HG03066 (cell line): ENCODE results near the gene MAP2K2.

Experiments used
- ATAC-seq: cut with Tn5 transposase; IDR thresholded peaks from one replicate; pipeline ENCODE4 v1.9.1; 2021; ENCODE audit warnings: low read depth; ENCODE audit not compliant: unreplicated experiment

MAP2K2 gene

DNA sequence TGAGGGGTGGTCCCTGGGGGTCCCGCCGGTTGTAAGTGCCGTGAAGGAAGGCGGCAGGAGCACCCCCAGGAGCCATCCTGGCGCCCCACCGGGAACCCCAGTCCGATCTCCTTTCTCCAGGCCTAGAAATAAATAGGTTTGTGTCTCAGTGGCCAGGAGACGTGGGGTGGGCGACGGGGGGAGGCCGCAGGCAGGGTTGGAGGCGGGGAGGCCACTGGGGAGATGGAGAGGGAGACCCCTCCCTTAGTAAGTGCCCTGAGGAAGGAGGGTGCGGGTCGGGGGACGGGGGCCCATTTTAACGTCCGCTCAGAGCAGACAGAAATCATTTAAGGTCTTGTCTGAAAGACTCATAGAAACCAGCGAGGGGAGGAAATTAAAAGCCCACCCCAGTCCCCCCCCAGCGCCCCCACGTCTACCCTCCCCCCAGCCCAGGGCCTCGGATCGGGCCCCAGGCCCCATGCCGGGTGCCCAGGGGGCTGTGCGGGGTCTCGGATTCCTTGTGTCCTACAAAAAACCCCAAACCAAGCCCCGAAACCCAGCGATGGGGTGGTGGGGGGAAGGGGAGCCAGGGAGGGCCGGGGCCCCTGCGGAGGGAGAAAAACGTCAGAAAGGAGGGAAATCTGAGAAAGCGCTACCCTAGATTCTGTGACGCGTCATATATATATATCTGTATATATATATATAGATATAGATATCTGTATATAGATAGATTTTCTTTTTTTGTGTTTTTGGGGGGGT lies 76.8 kb downstream of the MAP2K2 start:
- no peak for ATAC-seq

DNA sequence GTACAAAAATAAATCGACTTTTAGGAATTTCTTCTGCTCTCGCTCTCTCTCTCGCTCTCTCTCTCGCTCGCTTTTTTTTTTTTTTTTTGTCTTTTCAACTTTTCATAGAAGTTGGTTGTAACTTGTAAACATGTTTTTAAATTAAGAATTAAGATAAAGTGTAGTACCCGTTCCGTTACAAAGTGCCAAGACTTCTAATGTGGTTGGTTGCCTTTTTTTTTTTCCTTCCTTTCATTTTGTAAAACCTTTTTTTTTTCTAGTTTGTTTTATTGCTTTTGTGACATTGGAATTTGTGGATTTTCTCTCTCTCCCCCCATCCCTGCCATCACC lies 77.6 kb downstream of the MAP2K2 start:
- ATAC-seq = no peak

DNA sequence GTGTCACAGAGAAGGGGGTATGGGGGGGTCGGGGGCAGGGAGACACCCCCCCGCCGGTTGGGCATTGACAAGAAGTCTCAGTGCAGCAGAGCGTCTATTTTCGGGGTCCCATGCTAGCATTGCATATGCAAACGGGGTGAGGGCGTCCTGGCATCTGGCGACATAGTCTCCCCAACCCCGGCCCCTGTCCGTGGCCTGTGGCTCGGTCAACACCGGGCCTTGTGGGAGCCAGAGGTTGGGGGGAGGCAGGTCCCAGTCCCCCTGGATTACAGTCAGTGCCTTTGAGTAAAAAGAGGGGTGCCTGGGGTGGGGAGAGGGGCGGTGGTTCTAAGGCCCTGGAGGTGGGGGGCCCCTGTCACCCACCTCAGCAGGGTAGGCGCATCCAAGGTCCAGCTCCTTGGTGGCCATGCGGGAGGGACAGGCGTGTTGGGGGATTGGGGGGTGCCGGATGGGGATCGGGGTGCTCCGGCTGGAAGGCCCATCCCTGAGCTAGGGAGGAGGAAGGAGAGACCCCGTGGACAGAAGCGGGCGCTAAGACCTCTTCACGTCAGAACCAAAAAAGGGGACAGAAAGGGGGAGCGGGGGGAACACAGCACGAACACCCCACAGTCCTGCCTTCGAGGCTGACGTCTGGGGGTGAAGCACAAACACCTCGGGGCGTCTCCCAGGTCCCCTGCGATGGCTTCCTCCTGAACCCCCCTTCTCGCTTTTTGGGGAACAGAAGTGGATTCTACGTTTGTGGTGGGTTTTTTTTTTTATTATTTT lies 78.1 kb downstream of the MAP2K2 start:
- no peak for ATAC-seq

DNA sequence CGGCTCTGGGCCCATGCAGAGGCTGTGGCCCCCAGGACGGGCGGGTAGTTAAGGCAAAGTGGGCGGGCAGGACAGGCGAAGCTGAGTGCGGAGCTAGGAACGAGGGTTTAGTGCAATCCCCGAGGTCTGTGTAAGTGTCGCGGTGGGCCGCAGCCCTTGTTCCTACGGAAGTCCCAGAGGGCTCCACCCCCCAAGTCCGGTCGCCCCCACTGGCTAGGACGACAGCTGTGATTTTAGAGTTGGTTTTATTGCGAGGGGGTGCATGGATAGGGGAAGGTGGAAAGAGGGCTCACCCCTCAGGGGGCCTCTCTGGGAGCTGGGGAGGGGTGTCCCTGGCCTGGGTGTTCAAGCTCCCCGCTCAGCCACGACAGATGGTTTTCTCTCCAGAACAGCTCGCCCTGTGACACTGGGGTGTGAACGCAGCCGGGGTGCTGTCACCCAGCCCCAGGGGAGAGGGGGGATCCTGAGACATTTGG lies 78.9 kb downstream of the MAP2K2 start:
- no peak for ATAC-seq

DNA sequence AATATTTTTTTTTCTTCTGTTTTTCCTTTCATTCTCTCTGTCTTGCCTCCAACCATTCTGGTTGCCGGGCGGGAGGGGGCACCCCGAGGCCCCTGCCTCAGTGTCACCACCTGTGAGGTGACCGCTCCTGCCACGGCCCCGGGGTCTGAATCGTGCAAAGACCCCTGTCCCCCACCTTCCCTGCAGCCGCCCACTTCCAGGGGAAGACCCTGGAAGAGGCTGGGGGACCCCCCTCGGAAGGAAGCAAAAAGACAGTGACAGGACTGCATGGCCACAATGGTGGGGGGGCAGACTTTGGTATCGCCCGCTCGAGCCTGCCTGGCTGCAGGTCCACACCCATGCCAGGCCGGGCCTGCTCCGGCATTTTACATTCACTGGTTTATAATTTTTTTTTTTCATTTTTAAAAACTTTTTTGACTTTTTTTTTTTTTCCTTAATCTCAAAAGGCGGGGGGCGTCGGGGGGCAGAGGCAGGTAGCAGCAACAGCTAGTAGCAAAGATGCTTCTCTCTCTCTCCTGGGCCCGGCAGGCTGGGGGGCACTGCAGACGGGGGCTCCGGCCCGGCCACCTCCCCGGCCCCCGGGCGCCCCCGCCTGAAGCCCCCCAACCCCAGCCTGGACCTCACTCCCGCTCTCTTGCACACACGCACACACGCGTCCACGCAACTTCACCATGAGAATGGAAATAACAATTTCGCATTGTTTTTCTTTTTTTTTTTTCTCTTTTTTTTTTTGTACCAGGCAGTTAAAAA lies 79.8 kb downstream of the MAP2K2 start:
- ATAC-seq = no peak

DNA sequence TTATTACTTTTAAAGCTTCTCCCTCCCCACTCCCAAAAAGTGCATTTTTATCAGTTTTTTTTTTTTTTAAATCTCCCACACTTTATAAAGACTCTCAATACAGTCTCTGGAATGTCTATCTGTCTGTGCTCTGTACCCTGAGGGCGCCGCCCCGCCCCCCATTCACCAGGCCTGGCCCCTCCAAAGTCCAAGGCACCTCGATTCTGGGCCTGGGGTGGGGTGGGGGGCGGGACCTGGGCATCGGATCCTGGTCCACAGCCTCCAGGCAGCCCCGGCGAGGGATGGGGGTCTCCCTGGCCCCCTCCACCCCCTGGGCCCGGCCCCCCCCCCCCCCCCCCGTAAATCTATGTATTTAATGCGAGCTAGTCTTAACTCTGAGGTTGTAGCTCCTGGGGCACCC lies 80.5 kb downstream of the MAP2K2 start:
- no peak for ATAC-seq

DNA sequence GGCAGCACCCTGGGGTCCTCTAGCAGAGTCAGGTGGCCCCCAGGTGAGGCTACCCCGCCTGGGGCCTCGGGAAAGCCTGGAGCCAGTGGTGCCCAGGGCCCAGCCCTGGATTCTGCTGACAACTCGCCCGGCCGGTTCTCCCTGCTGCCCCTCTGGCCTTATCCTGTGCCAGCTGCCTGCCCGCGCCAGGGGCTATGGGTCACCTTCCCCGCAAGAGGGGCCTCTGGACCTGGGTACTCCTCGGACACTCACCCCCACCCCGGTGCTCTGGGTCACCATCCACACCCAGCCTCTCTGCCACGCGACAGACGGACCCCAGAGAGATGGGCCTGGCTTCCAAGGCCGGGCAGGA lies 81.2 kb downstream of the MAP2K2 start:
- ATAC-seq = no peak

DNA sequence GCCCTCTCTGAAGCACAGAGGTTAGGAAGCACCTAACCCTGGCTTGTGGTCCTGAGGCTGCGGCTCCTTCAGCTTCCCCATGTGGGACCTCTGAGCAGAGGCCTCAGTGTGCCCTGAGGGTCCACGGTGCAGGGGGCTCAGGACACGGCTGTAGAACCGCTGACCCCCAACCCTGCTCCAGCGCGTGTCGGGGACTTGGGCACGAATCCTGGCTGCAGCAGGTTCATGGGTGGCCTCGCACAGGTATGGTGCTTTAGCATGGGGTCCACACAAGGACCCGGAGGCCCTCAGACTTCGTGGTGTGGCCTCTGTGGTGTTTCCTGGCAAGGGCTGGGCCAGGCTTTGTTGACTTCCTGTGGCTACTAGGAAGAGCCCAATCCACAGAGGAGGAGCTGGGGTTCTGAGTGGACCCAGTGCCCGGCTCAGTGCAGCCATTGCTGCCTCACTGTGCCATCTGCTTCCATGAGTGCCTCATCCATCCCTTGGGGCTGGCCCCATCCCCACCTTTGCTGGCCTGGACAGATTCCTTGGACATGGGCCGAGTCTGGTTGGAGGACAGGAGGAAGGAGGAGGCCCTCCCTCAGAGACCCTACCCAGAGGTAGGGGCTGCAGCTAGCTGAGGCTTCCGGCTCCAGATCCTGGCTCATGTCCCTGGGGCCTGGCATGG lies 81.7 kb downstream of the MAP2K2 start:
- ATAC-seq = no peak
